HepG2 (cell line): ENCODE data around the gene MKRN1. TPM values are rescaled to one million over a fixed set of nuclear protein-coding genes. Genes with fewer than 3 reads are reported as not detected.

Source experiments
- BATF2 ChIP-seq: sonication (generic); formaldehyde crosslinking; IDR thresholded peaks from 2 replicates; pipeline ENCODE4 v1.8.0; 2022; ENCODE audit warnings: mild to moderate bottlenecking, missing genetic modification reagents, moderate library complexity
- BRF2 ChIP-seq: sonication (generic); formaldehyde crosslinking; IDR thresholded peaks from 2 replicates; pipeline ENCODE4 v1.8.1; 2022; ENCODE audit warnings: mild to moderate bottlenecking, missing genetic modification reagents
- CCAR2 ChIP-seq: fragments of 200-400 bp; formaldehyde crosslinking; optimal IDR thresholded peaks from 2 replicates; pipeline ENCODE3; 2018; ENCODE audit warnings: low read depth, mild to moderate bottlenecking, low read length, moderate library complexity
- DNMT3B ChIP-seq: conservative IDR thresholded peaks from 2 replicates; pipeline ENCODE4 v1.6.1; 2016; ENCODE audit warnings: missing biosample characterization, control low read depth
- EP300 ChIP-seq, 3 experiments: sonication (generic) in 1 of 3; formaldehyde crosslinking in 1 of 3; IDR thresholded peaks; 2 replicates each; pipeline versions ENCODE4 v1.5.1 to v1.6.1; 2011 to 2020; ENCODE audit warnings: low read depth in 2 of 3, low read length in 2 of 3, borderline replicate concordance in 1 of 3, improper control_type of control experiment in 1 of 3, mild to moderate bottlenecking in 1 of 3, missing genetic modification reagents in 1 of 3, moderate library complexity in 1 of 3
- GLI4 ChIP-seq: sonication (generic); formaldehyde crosslinking; IDR thresholded peaks from 2 replicates; pipeline ENCODE4 v1.5.1; 2020; ENCODE audit warnings: missing genetic modification reagents, mild to moderate bottlenecking, moderate library complexity, borderline replicate concordance
- NBN ChIP-seq: fragments of 450-650 bp; conservative IDR thresholded peaks from 2 replicates; pipeline ENCODE4 v1.6.1; 2017
- NCOA5 ChIP-seq: sonication (generic); formaldehyde crosslinking; IDR thresholded peaks from 2 replicates; pipeline ENCODE4 v1.4.0; 2020; ENCODE audit warnings: missing genetic modification reagents
- PCBP2 ChIP-seq: fragments of 200-400 bp; formaldehyde crosslinking; optimal IDR thresholded peaks from 2 replicates; pipeline ENCODE3; 2018; ENCODE audit warnings: low read length, low read depth; ENCODE audit not compliant: poor library complexity, severe bottlenecking
- POGZ ChIP-seq: sonication (generic); formaldehyde crosslinking; IDR thresholded peaks from 2 replicates; pipeline ENCODE4 v1.4.0; 2020; ENCODE audit warnings: mild to moderate bottlenecking, missing genetic modification reagents
- REL ChIP-seq: sonication (generic); formaldehyde crosslinking; conservative IDR thresholded peaks from 2 replicates; pipeline ENCODE4 v1.8.0; 2022; ENCODE audit warnings: mild to moderate bottlenecking, missing genetic modification reagents, moderate library complexity
- SMAD3 ChIP-seq: sonication (generic); formaldehyde crosslinking; IDR thresholded peaks from 2 replicates; pipeline ENCODE4 v1.4.0; 2020; ENCODE audit warnings: missing genetic modification reagents
- SP2 ChIP-seq: sonication (generic); formaldehyde crosslinking; IDR thresholded peaks from 2 replicates; pipeline ENCODE4 v1.5.1; 2020; ENCODE audit warnings: mild to moderate bottlenecking, missing genetic modification reagents
- SPEN ChIP-seq: sonication (generic); formaldehyde crosslinking; IDR thresholded peaks from 2 replicates; pipeline ENCODE4 v1.5.1; 2020; ENCODE audit warnings: low read depth, mild to moderate bottlenecking, missing genetic modification reagents
- SRSF9 ChIP-seq: fragments of 200-400 bp; formaldehyde crosslinking; IDR thresholded peaks from 2 replicates; pipeline ENCODE4 v1.6.1; 2018; ENCODE audit warnings: borderline replicate concordance, mild to moderate bottlenecking, low read depth, low read length; ENCODE audit not compliant: insufficient read depth, poor library complexity, severe bottlenecking
- TOE1 ChIP-seq: sonication (generic); formaldehyde crosslinking; IDR thresholded peaks from 2 replicates; pipeline ENCODE4 v1.4.0; 2020; ENCODE audit warnings: mild to moderate bottlenecking, missing genetic modification reagents
- ZBTB10 ChIP-seq: sonication (generic); formaldehyde crosslinking; IDR thresholded peaks from 2 replicates; pipeline ENCODE4 v1.4.0; 2020; ENCODE audit warnings: missing genetic modification reagents, borderline replicate concordance
- ZFYVE20 ChIP-seq: sonication (generic); formaldehyde crosslinking; IDR thresholded peaks from 2 replicates; pipeline ENCODE4 v1.8.0; 2023; ENCODE audit warnings: low read depth, mild to moderate bottlenecking, moderate library complexity, missing genetic modification reagents, borderline replicate concordance
- ZNF260 ChIP-seq: sonication (generic); formaldehyde crosslinking; IDR thresholded peaks from 2 replicates; pipeline ENCODE4 v1.4.0; 2020; ENCODE audit warnings: missing genetic modification reagents, low read depth, mild to moderate bottlenecking, borderline replicate concordance
- ZNF354B ChIP-seq: sonication (generic); formaldehyde crosslinking; IDR thresholded peaks from 2 replicates; pipeline ENCODE4 v1.8.0; 2022; ENCODE audit warnings: mild to moderate bottlenecking, missing genetic modification reagents
- ZNF503 ChIP-seq: sonication (generic); formaldehyde crosslinking; IDR thresholded peaks from 2 replicates; pipeline ENCODE4 v1.4.0; 2020; ENCODE audit warnings: missing genetic modification reagents
- ZNF747 ChIP-seq: sonication (generic); formaldehyde crosslinking; IDR thresholded peaks from 2 replicates; pipeline ENCODE4 v1.8.1; 2023; ENCODE audit warnings: missing genetic modification reagents, mild to moderate bottlenecking, borderline replicate concordance
- ZSCAN22 ChIP-seq: sonication (generic); formaldehyde crosslinking; IDR thresholded peaks from 2 replicates; pipeline ENCODE4 v1.4.0; 2020; ENCODE audit warnings: mild to moderate bottlenecking, missing genetic modification reagents
- polyA plus RNA-seq, 8 experiments: library from polyadenylated mRNA; depleted of rRNA in 3 of 8; stranded (reverse) in 7 of 8; unstranded in 1 of 8; fragments of >200 nt; fragmentation: Illumina TruSeq in 4 of 8; extraction: Trizol in 4 of 8; gene quantifications; 2 replicates each; pipeline versions ENCODE4 v1.2.1 to v1.2.3, GENCODE V29; 2011 to 2016; ENCODE audit warnings: low read depth in 4 of 8, missing spikeins in 1 of 8, mixed read lengths in 1 of 8; ENCODE audit not compliant: insufficient read depth in 1 of 8
- total RNA-seq, 5 experiments: library from RNA; depleted of rRNA; stranded (reverse); fragments of >200 nt; fragmentation: Illumina TruSeq; extraction: Trizol; gene quantifications; 2 replicates each; pipeline ENCODE4 v1.2.3, GENCODE V29; 2016; ENCODE audit warnings: low read depth in 1 of 5

The MKRN1 gene
- total and polyA plus RNA-seq, 2 of the 13 experiments (the other 11 are each of a cell fraction or from before 2014, with no cell fraction given) = 28.5 to 32.8 TPM

GRCh38 chr7:140479062-140479738 lies at the start of gene MKRN1 (continued):
- TF ChIP-seq PCBP2 (no peak), NBN (no peak), ZNF354B (CRISPR knock-in tag) (no peak), BRF2 (CRISPR knock-in tag) (peak; percentile 55; the same call in 1 of the 2 replicates), TOE1 (CRISPR knock-in tag) (peak; percentile 51; the same call in 1 of the 2 replicates), ZNF260 (CRISPR knock-in tag) (no peak), SRSF9 (no peak), ZBTB10 (CRISPR knock-in tag) (no peak), SMAD3 (CRISPR knock-in tag) (peak; percentile 37; the same call in 1 of the 2 replicates), SPEN (CRISPR knock-in tag) (no peak; the same call in none of the 2 replicates), GLI4 (CRISPR knock-in tag) (no peak), REL (0 out of 2 replicates have a peak, but pooled peaks have one; percentile 30), ZNF747 (CRISPR knock-in tag) (no peak), DNMT3B (CRISPR knock-in tag) (no peak), NCOA5 (CRISPR knock-in tag) (no peak), EP300 (IDR thresholded peaks at IDR 0.05; ENCODE audit: low read depth in 2 of 2, low read length in 2 of 2) (no peak), EP300 (CRISPR knock-in tag; IDR thresholded peaks at IDR 0.05; ENCODE audit: borderline replicate concordance) (no peak), SP2 (CRISPR knock-in tag) (peak; percentile 70), BATF2 (CRISPR knock-in tag) (0 out of 2 replicates have a peak, but pooled peaks have one; percentile 30), POGZ (CRISPR knock-in tag) (peak; percentile 54; the same call in 1 of the 2 replicates), ZFYVE20 (CRISPR knock-in tag) (no peak), CCAR2 (no peak), ZSCAN22 (CRISPR knock-in tag) (no peak), ZNF503 (CRISPR knock-in tag) (0 out of 2 replicates have a peak, but pooled peaks have one; percentile 7)
